Measurements from ENCODE around the gene VTI1A.
"Not testable (repeated sequence)": the region's sequence is repeated elsewhere in the genome, so short reads cannot be mapped to it uniquely, and the experiment has no call there.

VTI1A gene

DNA sequence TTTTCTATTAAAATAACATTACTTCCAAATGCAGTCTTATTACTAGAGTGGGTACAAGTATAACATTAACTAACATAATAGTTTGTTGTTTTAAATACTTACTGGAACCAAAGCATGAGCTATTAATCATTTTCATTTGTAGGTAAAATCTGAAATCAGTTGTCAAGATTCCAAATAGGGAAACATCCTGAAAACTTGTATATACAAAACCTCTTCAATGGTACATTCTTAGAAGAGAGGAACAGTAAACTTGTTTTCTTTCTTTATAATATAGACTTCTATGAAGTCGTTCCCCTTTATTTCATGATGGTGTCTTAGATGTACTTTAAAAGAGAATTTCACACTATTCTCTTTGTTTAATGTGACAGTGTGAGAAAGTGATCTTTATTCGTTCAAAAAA is 85.9 kb downstream of the VTI1A start:
- no peak for TF ChIP-seq CTCF (IDR thresholded peaks at IDR 0.05; ENCODE audit: control insufficient read depth, insufficient read depth, low read depth, low read length, missing control alignments)
- no peak overlapping the region for H3K4me3 ChIP-seq (ENCODE audit: control insufficient read depth, low read depth, low read length)
- no peak for DNase-seq (ENCODE audit: low read depth)

GRCh38 chr10:112533916-112534315 is 86.9 kb downstream of the VTI1A start:
- no peak for TF ChIP-seq CTCF (IDR thresholded peaks at IDR 0.05; ENCODE audit: control insufficient read depth, insufficient read depth, low read depth, low read length, missing control alignments)
- no peak for DNase-seq (ENCODE audit: low read depth)
- H3K4me3 ChIP-seq (ENCODE audit: control insufficient read depth, low read depth, low read length), result no peak overlapping the region

GRCh38 chr10:112535531-112535951 is 88.5 kb downstream of the VTI1A start:
- H3K4me3 ChIP-seq (ENCODE audit: control insufficient read depth, low read depth, low read length), result no peak overlapping the region
- TF ChIP-seq CTCF (IDR thresholded peaks at IDR 0.05; ENCODE audit: control insufficient read depth, insufficient read depth, low read depth, low read length, missing control alignments), result no peak
- no peak for DNase-seq (ENCODE audit: low read depth)

- no peak for DNase-seq (ENCODE audit: low read depth)
- no peak overlapping the region for H3K4me3 ChIP-seq (ENCODE audit: control insufficient read depth, low read depth, low read length)
- TF ChIP-seq CTCF (IDR thresholded peaks at IDR 0.05; ENCODE audit: control insufficient read depth, insufficient read depth, low read depth, low read length, missing control alignments), result no peak
These were observed 89.6 kb downstream of the VTI1A start for GRCh38 chr10:112536663-112537062.

DNA sequence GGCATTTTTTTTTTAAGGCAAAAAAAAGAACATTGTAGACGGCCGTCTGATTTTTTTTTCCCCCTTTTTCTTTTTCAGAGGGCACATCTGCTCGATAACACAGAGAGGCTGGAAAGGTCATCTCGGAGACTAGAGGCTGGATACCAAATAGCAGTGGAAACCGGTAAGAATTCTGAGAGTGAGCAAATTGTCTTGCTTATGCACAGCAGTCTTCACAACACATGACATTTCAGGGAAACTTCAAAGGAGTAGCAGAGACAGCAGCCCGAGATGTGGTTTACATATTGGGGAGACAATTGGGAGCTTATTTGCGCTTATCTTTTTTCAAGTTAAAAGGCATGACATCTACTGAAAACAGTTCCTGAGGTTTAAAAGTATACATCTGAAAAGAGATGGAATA is 91.2 kb downstream of the VTI1A start:
- no peak overlapping the region for H3K4me3 ChIP-seq (ENCODE audit: control insufficient read depth, low read depth, low read length)
- TF ChIP-seq CTCF (IDR thresholded peaks at IDR 0.05; ENCODE audit: control insufficient read depth, insufficient read depth, low read depth, low read length, missing control alignments), result no peak
- no peak for DNase-seq (ENCODE audit: low read depth)

DNA sequence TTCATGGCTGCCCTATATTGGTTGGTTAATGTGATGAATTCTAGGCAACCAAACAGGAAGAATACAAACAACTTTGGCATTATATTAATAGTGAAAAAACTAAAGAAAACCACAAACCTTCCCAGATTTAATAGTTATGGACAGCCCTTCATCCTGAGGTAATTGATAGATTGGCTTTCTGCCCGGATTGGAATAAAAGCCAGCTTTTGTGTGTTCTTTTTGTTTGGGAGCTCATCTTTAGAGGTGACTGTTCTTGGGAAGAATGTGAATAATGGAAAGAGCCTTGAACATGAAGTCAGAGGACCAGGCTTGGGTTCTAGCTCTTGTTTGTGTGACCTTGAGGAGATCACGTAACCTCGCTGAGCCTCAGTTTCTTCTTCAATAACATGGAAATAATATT is 92.3 kb downstream of the VTI1A start:
- H3K4me3 ChIP-seq (ENCODE audit: control insufficient read depth, low read depth, low read length), result no peak overlapping the region
- TF ChIP-seq CTCF (IDR thresholded peaks at IDR 0.05; ENCODE audit: control insufficient read depth, insufficient read depth, low read depth, low read length, missing control alignments), result no peak
- DNase-seq (ENCODE audit: low read depth), result no peak

DNA sequence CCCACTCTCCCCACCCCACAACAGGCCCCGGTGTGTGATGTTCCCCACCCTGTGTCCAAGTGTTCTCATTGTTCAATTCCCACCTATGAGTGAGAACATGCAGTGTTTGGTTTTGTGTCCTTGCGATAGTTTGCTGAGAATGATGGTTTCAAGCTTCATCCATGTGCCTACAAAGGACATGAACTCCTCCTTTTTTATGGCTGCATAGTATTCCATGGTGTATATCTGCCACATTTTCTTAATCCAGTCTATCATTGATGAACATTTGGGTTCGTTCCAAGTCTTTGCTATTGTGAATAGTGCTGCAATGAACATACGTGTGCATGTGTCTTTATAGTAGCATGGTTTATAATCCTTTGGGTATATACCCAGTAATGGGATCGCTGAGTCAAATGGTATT is 95.8 kb downstream of the VTI1A start:
- not testable (repeated sequence) for DNase-seq (ENCODE audit: low read depth); H3K4me3 ChIP-seq (ENCODE audit: control insufficient read depth, low read depth, low read length)
